ENCODE measurements around the gene PTTG1.

The PTTG1 gene

DNA sequence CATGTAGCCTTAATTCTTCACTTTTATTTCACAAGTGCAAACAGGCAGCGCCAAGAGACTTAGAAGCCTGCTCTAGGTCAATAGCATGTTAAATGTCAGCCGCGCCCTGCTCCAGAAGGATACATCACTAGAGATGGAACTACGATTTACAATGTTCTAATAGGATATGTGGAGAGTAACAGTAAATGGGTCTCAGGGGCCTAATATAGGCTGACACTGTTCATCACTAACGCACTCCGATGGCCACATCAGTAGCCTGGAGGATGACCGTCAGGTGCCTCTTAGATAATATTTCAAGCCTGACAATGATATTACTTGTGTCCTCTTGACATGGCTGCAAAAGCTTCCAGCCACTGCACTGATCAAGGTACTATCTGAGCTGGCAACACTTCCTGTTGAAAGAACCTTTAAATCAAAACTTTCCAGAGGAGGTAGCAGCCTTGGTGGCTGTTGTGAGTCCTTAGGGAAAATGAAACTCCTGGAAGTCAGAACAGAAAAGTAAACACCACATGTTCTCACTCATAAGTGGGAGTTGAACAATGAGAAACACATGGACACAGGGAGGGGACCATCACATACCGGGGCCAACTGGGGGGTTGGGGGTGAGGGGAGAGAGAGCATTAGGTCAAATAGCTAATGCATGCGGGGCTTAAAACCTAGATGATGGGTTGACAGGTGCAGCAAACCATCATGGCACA lies 35.0 kb downstream of the PTTG1 start:
- DNase-seq: no peak

DNA sequence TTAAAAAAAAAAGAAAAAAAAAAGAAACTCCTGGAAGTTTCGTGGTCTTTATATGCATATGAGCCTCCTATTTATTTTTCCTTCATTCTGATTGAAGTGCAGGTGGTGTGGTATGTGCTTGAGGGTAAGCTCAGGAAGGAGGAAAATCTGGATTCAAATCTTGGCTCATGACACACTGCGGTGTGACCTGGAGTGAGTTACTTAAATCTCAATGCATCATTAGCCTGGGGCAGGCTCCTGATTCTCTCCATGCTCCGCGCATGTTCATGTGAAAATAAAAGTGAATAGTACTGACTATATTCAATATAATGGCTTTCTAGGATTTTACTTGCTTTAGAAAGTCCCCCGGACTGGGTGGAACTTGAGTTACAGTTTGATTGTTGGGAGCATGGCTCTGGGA lies 35.6 kb downstream of the PTTG1 start:
- no peak for DNase-seq

DNA sequence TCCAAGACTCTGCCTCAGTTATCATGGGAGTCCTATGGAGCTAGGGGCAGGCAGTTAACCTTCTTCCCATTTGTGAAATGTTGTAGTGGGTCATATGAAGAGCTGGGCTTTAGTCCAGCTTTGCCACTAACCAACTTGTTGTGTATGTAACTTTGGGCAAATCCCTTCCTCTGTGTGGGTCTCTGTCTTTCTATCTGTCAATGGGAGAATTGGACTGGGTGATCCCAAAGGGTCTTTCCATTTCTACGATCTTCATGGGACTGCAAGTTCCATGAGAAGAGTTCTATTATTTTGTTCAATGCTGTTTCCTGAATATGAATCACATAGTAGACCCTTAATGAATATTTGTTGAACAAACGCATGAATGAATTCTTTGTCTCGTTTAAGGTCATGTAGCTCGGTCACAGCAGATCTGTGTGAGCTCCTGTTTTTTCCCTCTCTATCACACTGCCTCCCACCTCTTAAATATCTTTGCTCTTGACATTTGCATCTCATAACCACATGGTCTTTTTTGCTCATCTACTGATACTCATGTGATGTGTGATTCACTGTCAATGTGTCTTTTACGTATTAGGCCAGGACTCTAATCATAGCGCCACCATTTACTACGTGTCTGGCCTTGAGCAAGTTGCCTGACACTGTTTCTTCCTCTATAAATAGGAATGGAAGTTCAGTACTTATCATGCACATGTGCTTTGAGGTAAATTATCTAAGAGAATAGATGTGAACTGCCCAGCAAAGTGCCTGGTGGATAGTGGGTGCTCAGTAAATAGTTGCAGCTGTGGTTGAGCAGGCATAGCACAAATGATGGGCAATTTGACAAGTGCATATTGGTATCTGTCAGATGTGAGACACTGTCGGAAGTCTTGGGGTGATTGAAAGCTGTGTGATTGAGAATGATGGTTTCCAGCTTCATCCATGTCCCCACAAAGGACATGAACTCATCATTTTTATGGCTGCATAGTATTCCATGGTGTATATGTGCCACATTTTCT lies 37.4 kb downstream of the PTTG1 start:
- no peak for DNase-seq

DNA sequence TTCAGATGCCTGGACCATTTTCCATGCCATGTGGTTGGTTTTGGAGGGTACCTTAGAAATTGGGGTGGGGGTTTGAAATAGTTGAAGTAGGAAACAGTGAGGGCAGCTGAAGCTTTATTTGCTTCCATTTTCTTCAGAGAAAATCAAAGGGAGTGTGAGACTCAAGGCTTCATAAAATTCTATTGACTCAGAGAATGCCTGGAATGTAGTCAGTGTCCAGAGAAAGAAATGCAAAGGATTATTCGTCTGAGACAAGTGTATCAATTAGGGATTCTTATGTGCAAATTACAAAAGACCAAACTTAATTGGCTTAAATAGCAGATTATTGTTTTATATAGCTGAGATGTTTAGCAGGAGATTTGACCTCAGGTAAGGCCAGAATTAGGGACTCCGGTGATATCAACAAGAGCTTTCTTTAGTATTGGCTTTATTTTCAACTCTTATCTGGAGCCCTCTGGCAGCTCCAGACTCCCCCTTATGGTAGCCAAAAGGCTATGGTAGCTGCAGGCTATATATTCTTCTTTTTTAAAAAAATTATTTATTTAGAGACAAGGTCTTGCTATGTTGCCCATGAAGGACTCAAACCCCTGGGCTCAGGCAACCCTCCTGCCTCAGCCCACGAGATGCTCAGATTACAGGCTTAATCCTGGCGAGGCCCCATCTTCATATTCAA lies 38.9 kb downstream of the PTTG1 start:
- DNase-seq: no peak

DNA sequence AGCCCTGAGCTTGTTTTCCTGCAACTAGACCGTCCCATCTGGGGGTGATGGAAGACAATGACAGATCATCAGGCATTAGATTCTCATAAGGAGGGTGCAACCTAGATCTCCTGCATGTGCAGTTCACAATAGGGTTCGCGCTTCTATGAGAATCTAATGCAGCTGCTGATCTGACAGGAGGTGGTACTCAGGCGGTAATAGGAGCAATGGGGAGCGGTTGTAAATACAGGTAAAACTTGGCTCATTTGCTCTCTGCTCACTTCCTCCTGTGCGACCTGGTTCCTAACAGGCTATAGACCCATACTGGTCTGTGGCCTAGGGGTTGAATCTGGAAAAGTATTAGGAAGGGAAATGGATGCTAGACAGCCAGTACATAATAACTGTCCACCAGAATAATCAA lies 39.7 kb downstream of the PTTG1 start:
- no peak for DNase-seq

DNA sequence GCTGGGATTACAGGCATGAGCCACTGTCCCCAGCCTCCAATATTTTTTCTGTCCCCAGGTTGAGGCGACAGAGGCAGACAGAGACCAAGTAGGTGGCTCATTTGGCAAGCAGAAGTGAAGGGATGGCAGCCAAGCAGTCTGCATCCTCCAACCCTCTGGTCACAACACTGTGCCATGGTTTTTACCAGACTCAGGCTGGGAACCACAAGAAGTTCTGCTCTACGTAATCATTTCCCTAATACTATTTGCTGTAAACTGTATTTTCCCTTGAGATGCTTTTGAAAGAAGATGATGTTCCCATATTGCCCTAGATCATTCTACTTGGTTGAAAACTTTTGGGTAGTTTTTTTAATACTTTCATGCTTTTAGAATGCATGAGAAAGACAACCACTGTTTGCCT lies 40.5 kb downstream of the PTTG1 start:
- DNase-seq: no peak

DNA sequence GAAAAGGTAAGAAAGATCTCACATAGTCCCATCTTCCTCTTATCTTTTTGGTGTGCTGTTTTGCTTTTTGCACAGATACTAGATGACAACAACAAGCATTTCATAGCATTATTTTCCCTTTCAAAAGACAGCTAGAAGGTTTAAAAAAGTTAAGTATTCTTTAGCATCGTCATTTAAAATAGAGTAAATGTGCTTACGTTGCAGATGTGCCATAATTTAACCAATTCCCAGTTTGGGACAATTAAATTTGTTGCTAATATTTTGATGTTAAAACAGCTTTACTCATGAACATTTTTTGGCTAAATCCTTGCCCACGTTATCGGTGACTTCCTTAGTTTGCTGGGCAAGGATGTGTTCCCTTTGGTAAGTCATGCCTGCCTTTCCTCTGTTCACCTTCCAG lies 41.6 kb downstream of the PTTG1 start:
- DNase-seq: no peak

DNA sequence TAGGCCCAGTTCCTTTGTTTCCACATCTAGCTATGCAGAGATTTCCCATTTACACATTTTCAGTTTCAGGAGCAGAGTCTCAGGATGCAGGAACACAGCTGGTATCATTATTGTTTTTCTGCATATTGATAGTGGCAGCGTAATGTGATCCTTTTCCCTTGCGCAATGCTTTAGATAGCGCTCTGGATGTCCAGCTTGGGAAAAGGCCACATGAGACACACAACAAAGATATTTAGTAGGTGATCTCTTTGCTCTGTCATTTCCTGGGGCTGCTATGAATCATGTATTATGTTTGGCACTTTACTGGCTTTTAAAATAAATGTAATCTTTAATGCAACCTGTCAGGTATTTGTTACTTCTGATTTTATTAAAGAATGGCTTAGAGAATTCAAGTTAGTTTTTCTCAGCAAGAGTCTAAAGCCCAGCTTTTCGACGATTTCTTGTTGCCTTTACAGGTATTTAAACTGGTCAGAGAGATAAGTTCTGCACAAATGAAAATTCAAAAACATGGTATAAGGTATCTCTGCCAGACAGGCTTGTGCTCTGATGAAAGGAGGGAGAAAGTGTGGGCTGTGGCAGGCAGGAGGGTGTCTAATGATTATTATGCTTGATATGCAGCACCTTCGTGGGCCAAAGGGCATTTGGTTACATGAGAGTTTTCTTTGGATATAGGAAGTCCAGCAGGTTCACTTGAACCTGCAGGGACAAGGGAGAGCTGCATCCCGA lies 42.2 kb downstream of the PTTG1 start:
- no peak for DNase-seq

DNA sequence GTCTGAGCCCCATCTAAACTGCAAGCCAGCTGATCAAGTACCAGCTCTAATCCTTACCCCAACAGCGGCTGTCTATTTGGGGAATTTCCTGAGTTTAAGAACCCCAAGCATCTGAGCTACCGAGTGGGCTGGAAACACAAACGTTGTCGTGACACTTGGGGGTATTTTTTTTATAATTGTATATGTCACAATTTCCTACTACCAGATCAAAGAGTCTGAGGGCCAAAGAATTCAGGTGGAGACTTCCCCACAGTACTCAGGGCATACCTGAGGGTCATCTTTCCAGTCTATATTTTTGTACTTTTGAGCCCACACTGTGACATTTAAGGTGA lies 42.8 kb downstream of the PTTG1 start:
- DNase-seq: no peak

DNA sequence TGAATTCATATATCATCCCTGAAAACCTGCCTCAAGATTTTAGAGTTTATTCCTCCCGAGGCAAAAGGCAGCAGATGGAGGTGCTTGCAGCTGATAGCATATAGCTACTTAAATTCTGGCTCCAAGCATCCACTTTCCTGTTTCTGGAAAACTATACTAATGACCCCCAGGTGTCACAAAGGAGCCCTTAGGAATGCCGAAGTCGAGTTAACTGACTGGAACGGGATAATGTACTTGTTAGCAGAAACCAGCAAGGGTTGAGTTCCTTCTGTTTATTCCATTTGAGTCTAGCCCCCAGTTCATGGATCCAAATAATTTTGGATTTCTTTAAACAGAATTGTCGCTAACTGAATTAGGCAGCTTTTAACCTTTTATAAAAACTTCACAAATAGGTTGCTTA lies 44.5 kb downstream of the PTTG1 start:
- no peak for DNase-seq

DNA sequence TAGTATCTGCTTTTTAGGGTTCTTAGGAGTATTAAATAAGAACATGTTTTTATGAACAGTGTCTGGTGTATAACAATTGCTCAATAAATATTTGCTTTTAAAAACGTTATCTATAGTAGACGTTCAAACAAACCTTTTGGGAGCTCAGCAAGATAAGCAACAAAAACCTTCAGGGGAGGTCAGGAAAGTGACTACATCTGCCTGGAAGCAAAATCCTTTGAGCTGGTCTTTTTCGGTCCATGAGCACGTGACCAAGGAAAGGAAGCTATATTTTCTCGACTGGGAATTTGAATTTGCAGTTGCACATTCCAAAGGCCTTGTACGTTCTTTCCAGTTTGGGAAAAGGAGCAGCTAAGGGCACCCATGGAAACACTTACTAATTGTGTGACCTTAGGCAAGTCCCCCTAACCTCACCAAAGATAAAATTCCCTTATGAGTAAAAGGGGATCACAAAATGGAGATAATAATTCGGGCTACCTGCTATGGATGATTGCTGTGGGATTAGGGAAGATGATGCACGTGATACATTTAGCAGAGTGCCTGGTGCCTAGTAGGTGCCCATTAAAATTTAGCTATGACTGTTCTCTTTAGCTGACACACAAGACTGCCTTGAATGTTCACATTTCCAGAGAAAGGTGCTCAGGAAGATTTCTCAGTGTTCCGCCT lies 45.4 kb downstream of the PTTG1 start:
- DNase-seq: no peak

DNA sequence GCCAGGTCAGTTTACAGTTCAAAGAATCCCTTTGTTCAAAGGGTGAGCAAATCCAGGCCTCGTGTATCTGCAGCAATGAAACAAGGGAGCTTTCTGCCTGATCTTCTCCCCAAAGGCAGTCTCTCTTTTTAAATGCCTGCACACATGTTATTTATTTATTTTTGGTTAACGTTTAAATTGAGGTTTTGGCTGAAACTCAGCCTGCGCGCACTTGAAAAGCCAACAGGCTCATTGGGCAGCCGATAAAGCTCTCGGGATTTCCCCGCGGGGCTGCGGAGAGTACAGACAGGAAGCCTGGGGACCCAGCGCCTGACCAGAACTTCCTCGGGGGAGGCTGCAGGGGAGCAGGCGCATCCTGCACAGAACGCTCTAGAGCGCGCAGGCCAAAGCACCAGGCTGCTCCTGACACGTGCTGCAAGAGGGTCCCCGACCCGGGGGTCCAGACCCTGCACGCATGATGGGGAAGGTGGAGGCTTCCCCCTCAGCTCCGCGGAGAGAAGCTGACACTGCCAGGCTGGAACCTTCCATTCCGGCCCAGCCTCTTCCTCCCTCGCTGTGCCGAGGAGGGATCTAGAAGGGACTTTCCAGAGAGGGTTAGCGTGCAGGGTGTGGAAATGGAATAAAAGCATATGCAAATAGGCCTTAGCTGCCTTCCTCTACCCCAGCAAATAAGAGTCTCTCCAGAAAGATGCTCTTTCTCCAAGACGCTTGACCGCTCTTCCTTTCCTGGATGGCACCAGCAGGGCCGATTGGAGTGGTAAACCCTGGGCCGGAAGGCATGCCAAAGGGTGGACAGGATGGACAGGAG lies 46.1 kb downstream of the PTTG1 start:
- peak; percentile 88 for DNase-seq

DNA sequence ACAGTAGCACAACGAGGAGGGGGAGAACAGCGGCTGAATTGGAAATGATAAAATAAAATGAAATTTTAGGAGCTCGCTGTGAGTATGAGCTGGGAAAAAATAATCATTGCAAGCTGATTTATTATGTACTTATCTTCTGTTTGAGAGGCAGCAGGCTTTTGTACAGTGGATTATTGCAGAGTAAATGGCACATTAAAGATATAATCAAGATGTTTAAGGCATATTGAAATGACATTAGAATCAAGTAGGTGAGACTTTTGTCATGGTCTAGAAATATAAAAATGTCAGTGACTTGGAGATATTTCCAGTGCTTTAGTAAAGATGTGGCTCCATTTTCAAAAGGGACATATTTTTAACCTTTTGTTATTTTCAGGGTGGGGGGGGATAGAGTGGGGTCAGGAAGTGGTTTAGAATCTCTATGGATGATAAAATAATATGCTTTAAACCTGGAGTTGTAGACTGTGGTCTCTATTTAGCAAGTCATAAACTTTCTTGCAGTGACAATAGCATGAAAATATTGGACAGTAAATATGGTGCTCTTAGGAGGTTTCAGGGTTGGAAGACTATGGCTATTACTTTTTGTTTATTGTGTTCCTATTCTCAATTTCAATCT lies 46.8 kb downstream of the PTTG1 start:
- no peak for DNase-seq

DNA sequence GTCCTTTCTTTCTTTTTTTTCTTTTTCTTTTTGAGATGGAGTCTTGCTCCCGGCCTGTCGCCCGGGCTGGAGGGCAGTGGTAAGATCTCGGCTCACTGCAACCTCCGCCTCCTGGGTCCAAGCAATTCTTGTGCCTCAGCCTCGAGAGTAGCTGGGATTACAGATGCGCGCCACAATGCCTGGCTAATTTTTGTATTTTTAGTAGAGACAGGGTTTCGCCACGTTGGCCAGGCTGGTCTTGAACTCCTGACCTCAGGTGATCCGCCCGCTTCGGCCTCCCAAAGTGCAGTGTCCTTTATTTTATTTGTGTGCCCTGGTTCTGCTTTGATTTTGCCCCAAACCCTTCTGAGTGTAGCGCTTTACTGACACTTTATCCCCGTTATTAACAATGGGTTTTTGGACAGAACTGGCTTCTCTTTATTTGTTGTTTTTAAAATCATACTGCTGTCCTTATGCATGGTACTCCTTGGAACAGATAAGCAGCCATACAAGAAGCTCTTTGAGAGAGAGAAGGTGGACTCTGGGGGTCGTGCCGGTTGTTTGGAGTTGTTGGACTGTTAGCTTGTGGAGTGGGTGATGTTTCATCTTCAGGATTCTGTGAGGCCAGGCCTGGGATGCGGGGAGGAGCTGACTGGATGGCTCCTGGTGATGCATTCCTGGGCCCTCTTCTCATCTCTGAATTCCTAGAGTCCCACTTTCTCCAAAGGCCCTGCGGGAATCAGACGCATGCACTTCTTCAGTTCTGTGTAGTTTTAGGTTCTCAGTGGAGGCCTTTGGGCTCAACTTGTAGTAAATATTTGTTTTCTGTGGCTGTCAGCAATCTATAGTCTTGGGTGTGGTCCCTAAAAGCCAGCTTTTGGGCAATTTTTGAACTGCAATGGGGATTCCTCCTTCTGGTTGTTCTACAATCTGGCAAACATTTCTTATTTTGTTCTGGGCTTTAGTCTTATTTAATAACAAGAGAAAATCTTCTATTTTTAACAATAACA lies 47.8 kb downstream of the PTTG1 start:
- peak; percentile 36 for DNase-seq

DNA sequence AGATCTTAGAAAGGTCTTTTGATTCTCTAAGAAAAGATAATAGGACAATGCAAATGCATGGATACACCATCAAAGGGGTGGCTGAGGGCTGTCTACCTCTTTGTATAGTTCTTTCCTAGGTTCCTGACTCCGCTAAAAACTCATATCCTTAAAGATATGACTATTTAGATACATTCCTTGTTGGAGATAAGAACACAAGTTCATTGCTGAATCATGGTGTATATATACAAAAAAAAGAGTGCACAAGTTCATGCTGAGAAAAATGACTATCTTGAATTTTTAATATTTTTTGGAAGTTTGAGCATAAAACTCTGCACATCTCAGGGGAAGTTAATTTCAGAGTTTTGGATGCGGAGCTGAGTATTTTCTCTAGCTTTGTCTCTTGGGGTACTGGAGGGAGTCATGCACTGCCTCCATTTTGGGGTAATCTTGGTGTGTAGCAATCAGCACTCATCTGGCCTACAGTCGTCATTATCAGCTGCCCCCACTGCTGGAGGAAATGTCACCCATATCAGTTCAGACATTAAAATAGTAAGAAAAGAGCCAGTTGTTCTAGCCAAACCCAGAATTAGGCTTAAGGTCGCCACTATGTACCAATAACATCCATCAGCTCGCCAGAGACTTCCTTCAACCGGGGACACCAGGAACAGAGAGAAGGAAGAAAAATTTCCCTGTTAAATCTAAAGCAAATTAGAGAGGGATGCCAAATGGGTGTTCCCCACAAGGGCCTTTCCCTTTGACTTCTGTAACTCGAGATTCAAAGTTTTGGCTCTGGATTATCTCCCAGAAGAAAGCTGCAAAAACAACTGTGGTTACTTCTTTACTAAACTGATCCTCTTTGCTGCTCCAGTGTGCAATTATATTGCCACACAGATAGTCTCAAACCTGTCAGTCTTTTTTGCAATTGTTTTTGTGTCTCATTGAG lies 49.0 kb downstream of the PTTG1 start:
- DNase-seq: peak; percentile 58

DNA sequence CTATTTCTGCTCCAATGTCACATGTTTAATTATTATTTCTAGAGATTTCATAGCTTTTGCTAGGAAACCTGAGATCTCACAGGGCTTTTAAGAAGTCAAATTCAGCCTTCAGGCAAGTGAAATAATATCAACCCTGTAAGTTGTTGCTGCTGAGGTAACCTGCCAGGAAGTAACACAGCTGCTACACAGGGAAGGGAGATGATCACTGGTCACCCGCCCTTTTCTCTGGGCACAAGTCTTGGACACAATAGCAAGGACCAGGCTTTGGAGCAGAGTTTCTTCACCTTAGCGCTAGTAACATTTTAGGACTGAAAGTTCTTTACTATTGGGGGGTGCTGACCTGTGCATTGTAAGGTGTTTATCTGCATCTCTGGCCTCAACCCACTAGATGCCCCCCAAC lies 50.1 kb downstream of the PTTG1 start:
- peak; percentile 41 for DNase-seq

DNA sequence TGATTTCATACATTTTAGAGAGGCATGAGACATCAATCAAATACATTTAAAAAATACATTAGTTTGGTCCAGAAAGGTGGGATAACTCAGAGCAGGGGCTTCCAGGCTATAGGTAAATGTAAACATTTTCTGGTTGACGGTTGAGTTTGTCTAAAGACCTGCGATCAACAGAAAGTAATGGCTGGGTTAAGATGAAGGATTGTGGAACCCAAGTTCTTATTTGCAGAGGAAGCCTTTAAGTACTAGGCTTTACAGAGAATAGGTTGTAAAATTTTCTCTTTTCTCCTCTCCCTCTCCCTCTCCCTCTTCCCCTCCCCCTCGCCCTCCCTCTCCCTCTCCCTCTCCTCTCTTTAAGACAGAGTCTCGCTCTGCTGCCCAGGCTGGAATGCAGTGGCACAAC lies 50.8 kb downstream of the PTTG1 start:
- DNase-seq: no peak

DNA sequence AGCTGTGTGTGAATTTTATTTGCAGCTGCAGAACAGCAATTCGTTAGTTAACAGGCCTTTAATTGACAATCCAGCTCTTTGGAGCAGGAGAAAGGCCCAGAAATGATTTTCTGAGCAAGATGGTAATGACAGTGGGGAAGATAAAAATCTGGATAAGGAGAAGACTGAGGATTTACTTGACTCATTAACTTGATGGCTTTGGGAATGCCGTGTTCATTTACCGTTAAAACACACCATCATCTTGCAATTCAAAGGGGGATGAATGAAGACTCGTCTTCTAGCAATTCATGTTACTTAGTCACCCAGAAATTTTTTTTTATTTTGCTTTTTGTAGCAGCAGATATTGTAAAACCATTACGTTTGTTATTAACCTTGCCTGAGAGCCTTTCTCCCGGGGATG lies 52.0 kb downstream of the PTTG1 start:
- DNase-seq: no peak

DNA sequence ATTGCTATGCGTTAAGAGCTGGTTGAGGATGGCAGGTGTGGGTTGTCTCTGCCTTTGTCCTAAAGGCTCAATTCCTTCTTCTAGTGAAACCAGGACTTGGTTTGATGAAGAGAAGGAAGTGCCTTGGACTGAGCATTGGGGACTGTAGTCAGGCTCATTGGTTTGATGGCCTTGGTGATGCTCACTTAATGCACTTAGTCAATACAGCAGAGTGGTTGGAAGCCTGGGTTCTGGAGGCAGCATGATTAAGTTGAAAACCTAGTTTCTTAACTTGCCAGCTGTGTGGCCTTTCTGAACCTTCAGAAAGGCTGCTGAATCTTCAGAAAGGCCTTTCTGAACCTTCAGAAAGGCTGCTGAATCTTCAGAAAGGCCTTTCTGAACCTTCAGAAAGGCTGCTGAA lies 52.4 kb downstream of the PTTG1 start:
- no peak for DNase-seq

Measured in CD4-positive, alpha-beta T cell treated with Interleukin-17A for 1 hour (primary cell).